ENCODE measurements around the gene HACE1.

DNA sequence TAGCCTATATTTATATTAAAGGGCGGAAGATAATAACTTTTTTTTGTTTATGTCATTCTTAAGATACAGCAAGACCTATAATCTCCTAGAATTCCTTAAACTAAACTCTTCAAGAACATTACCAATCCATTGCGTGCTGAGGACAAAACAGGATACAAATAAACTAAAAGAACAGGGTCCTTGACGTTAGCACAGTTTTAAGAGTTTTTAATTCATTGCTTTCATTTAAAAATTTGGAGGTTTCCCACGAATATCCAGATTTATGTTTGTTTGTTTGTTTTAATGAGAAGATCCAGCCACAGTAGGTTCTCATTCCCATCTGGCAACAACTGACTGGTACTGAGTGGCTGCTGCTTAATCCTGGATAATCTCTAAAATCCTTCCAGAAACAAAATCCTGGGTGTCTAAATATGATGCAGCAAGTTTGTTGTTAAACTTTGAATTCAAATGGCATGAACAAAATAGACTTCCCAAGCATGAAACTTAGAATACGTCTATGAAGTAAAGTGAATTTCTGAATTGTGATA is 153.7 kb downstream of the HACE1 start:
- TF ChIP-seq POLR2A (IDR thresholded peaks at IDR 0.05) (no peak), POLR2AphosphoS5 (IDR thresholded peaks at IDR 0.05) (no peak)
- TF ChIP-seq, protein P1, sequence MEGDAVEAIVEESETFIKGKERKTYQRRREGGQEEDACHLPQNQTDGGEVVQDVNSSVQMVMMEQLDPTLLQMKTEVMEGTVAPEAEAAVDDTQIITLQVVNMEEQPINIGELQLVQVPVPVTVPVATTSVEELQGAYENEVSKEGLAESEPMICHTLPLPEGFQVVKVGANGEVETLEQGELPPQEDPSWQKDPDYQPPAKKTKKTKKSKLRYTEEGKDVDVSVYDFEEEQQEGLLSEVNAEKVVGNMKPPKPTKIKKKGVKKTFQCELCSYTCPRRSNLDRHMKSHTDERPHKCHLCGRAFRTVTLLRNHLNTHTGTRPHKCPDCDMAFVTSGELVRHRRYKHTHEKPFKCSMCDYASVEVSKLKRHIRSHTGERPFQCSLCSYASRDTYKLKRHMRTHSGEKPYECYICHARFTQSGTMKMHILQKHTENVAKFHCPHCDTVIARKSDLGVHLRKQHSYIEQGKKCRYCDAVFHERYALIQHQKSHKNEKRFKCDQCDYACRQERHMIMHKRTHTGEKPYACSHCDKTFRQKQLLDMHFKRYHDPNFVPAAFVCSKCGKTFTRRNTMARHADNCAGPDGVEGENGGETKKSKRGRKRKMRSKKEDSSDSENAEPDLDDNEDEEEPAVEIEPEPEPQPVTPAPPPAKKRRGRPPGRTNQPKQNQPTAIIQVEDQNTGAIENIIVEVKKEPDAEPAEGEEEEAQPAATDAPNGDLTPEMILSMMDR (IDR thresholded peaks at IDR 0.05), result no peak

Data from prostate gland (tissue), 2 donors.